Measurements from ENCODE around the gene LPP.

DNA sequence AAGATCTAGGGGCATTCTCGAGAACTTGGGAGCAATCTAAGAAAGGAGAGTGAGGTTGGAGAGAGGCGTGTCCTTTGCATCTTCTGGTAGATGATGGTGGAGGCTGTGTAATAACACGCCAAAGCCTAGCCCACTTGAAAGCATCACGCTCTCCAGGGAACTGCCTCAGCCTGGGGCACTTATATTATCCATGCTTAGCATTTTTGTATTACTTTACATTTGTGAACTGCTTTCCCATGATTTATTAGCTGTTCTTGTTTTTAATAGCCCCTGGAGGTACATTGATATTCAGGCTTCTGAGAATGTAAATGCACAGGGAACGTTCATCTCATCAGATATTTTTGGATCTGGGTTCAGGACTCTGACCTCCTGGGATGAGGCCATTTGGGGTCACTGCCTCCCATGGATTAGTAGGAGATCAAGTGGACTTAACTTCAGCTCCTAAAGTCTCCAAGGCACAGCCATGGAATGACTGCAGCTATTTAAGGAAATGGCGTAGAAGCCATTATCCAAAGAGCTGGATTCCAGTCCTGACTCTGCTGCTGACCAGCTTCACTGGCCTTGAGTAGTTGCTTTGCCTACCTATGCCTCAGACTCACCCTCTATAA, 124.9 kb downstream of the LPP start:
- TF ChIP-seq CTCF (conservative IDR thresholded peaks at IDR 0.05) (no peak), EZH2 (IDR thresholded peaks at IDR 0.05; ENCODE audit: low read depth) (no peak)

All from PC-9 (cell line).